SK-N-SH (cell line): Measurements from ENCODE around the gene ALS2CL. TPM values are rescaled to one million over a fixed set of nuclear protein-coding genes. Genes with fewer than 3 reads are reported as not detected.

ENCODE experiments used
- CTCF ChIA-PET: fragments of 300-600, 350-600 bp; formaldehyde crosslinking; extraction: SDS; loops from one replicate; lab custom pipeline; 2021; lab: Yijun Ruan, JAX
- POLR2A ChIA-PET: fragments of 350-600 bp; sonication (Branson Sonifier 250); formaldehyde crosslinking; extraction: SDS; loops from one replicate; lab custom pipeline; 2020; ENCODE audit warnings: antibody characterized with exemption, inconsistent platforms; lab: Yijun Ruan, JAX
- DNase-seq: peaks from one replicate; pipeline ENCODE4 v3.0.0; 2012
- H2AFZ ChIP-seq: fragments of 200-600 bp; sonication (generic); 2 replicates; pipeline ENCODE4 v1.8.1; 2016; ENCODE audit warnings: antibody characterized with exemption, mild to moderate bottlenecking, low read depth
- H3F3A ChIP-seq: fragments of 200-600 bp; sonication (generic); replicated peaks from 2 replicates; pipeline ENCODE3; 2016; ENCODE audit warnings: antibody characterized with exemption, mild to moderate bottlenecking; ENCODE audit not compliant: insufficient read depth
- H3K27ac ChIP-seq, 2 experiments: fragments of 200-500 bp in 1 of 2; fragments of 200-600 bp in 1 of 2; sonication (Bioruptor generic) in 1 of 2; sonication (generic), shearing (Covaris generic) in 1 of 2; 2 replicates each; pipeline versions ENCODE4 v1.5.1 to v1.6.1; 2014 to 2016; ENCODE audit warnings: low read depth in 2 of 2, inconsistent platforms in 1 of 2, low read length in 1 of 2, mild to moderate bottlenecking in 1 of 2, mixed read lengths in 1 of 2
- H3K27me3 ChIP-seq: fragments of 200-600 bp; sonication (generic), shearing (Covaris generic); 2 replicates; pipeline ENCODE4 v1.6.1; 2016; ENCODE audit warnings: mixed run types; ENCODE audit not compliant: insufficient read depth
- H3K36me3 ChIP-seq, 2 experiments: fragments of 200-500 bp in 1 of 2; fragments of 200-600 bp in 1 of 2; sonication (Bioruptor generic) in 1 of 2; sonication (generic) in 1 of 2; replicated peaks in 1 of 2; 2 replicates each; pipeline versions ENCODE3 to v1.5.1; 2014 to 2016; ENCODE audit warnings: low read length in 1 of 2, mild to moderate bottlenecking in 1 of 2; ENCODE audit not compliant: insufficient read depth in 2 of 2, control insufficient read depth in 1 of 2
- H3K4me1 ChIP-seq, 2 experiments: fragments of 200-500 bp in 1 of 2; fragments of 200-600 bp in 1 of 2; sonication (Bioruptor generic) in 1 of 2; sonication (generic), shearing (Covaris generic) in 1 of 2; 2 replicates each; pipeline versions ENCODE4 v1.5.1 to v1.6.1; 2014 to 2016; ENCODE audit warnings: low read depth in 1 of 2, low read length in 1 of 2, mixed run types in 1 of 2; ENCODE audit not compliant: insufficient read depth in 2 of 2, control insufficient read depth in 1 of 2
- H3K4me2 ChIP-seq: fragments of 200-600 bp; sonication (generic), shearing (Covaris generic); 2 replicates; pipeline ENCODE4 v1.6.1; 2017; ENCODE audit warnings: mixed run types
- H3K4me3 ChIP-seq, 2 experiments: fragments of 200-500 bp in 1 of 2; fragments of 200-600 bp in 1 of 2; sonication (Bioruptor generic) in 1 of 2; sonication (generic), shearing (Covaris generic) in 1 of 2; 2 replicates each; pipeline versions ENCODE4 v1.5.1 to v1.8.1; 2014 to 2016; ENCODE audit warnings: low read depth in 2 of 2, inconsistent platforms in 1 of 2, low read length in 1 of 2, mild to moderate bottlenecking in 1 of 2, mixed read lengths in 1 of 2, moderate library complexity in 1 of 2
- H3K79me2 ChIP-seq: fragments of 200-600 bp; sonication (generic); 2 replicates; pipeline ENCODE4 v1.8.1; 2017; ENCODE audit warnings: mild to moderate bottlenecking; ENCODE audit not compliant: insufficient read depth
- H3K9ac ChIP-seq: fragments of 200-600 bp; sonication (generic); 2 replicates; pipeline ENCODE4 v1.6.1; 2017; ENCODE audit warnings: mixed run types
- H3K9me2 ChIP-seq: fragments of 200-600 bp; sonication (generic); 2 replicates; pipeline ENCODE4 v1.6.1; 2017; ENCODE audit warnings: mixed run types
- H3K9me3 ChIP-seq: fragments of 200-600 bp; sonication (generic); 2 replicates; pipeline ENCODE4 v1.6.1; 2017; ENCODE audit warnings: mixed run types, mild to moderate bottlenecking, moderate library complexity
- H4K20me1 ChIP-seq: fragments of 200-600 bp; sonication (generic); 2 replicates; pipeline ENCODE4 v1.6.1; 2017; ENCODE audit warnings: mild to moderate bottlenecking, mixed run types; ENCODE audit not compliant: insufficient read depth
- CTCF ChIP-seq: fragments of 200-600 bp; sonication (generic); IDR thresholded peaks from 2 replicates; pipeline ENCODE4 v1.6.1; 2017; ENCODE audit warnings: antibody characterized with exemption, mild to moderate bottlenecking, moderate library complexity
- ELF1 ChIP-seq: IDR thresholded peaks from 2 replicates; pipeline ENCODE4 v1.4.0; 2012
- EP300 ChIP-seq, 2 experiments: IDR thresholded peaks; 2 replicates each; pipeline versions ENCODE4 v1.4.0 to v1.6.1; 2012; ENCODE audit warnings: borderline replicate concordance in 1 of 2, low read depth in 1 of 2, low read length in 1 of 2
- EZH2phosphoT487 ChIP-seq: fragments of 200-600 bp; sonication (generic); IDR thresholded peaks from 2 replicates; pipeline ENCODE4 v1.6.1; 2017; ENCODE audit warnings: low read depth, mixed run types, mild to moderate bottlenecking, antibody characterized with exemption, moderate library complexity, borderline replicate concordance
- FOXJ3 ChIP-seq: sonication (generic); formaldehyde crosslinking; IDR thresholded peaks from 2 replicates; pipeline ENCODE4 v1.5.1; 2020; ENCODE audit warnings: mild to moderate bottlenecking, missing genetic modification reagents
- GABPA ChIP-seq: IDR thresholded peaks from 2 replicates; pipeline ENCODE4 v1.4.0; 2012; ENCODE audit warnings: low read depth, mild to moderate bottlenecking
- IRF3 ChIP-seq: fragments of 150-350 bp; IDR thresholded peaks from 2 replicates; pipeline ENCODE4 v1.6.1; 2016; ENCODE audit warnings: mild to moderate bottlenecking, low read depth, low read length
- JUND ChIP-seq: IDR thresholded peaks from 2 replicates; pipeline ENCODE4 v1.4.0; 2012
- MXI1 ChIP-seq: IDR thresholded peaks from 2 replicates; pipeline ENCODE4 v1.6.1; 2012; ENCODE audit warnings: mild to moderate bottlenecking, low read depth, low read length, improper control_type of control experiment
- NFIC ChIP-seq: IDR thresholded peaks from 2 replicates; pipeline ENCODE4 v1.4.0; 2012; ENCODE audit warnings: borderline replicate concordance
- POLR2AphosphoS5 ChIP-seq: IDR thresholded peaks from 2 replicates; pipeline ENCODE4 v1.6.1; 2012; ENCODE audit warnings: low read depth, low read length
- RXRA ChIP-seq: IDR thresholded peaks from 2 replicates; pipeline ENCODE4 v1.4.0; 2012; ENCODE audit warnings: low read depth, mild to moderate bottlenecking, borderline replicate concordance
- SMC3 ChIP-seq: IDR thresholded peaks from 2 replicates; pipeline ENCODE4 v1.6.1; 2012; ENCODE audit warnings: low read depth, low read length, improper control_type of control experiment
- TCF12 ChIP-seq: IDR thresholded peaks from 2 replicates; pipeline ENCODE4 v1.4.0; 2012
- TEAD4 ChIP-seq: IDR thresholded peaks from 2 replicates; pipeline ENCODE4 v1.4.0; 2012; ENCODE audit warnings: mild to moderate bottlenecking, borderline replicate concordance; ENCODE audit not compliant: insufficient read depth
- USF1 ChIP-seq: IDR thresholded peaks from 2 replicates; pipeline ENCODE4 v1.4.0; 2012; ENCODE audit warnings: low read depth, borderline replicate concordance
- USF2 ChIP-seq: fragments of 150-350 bp; IDR thresholded peaks from 2 replicates; pipeline ENCODE4 v1.6.1; 2017; ENCODE audit warnings: antibody characterized with exemption, low read length, low read depth, borderline replicate concordance
- YY1 ChIP-seq: IDR thresholded peaks from 2 replicates; pipeline ENCODE4 v1.4.0; 2012; ENCODE audit warnings: low read depth, mild to moderate bottlenecking
- WGBS: methylation state at CpG from one replicate; pipeline ENCODE4 v1.1.6; 2017; ENCODE audit warnings: low lambda C conversion rate; 5-methylcytosine and 5-hydroxymethylcytosine counted together
- polyA plus RNA-seq, 3 experiments: library from polyadenylated mRNA; depleted of rRNA; stranded (reverse); fragments of >200 nt; gene quantifications; 2 replicates each; pipeline ENCODE4 v1.2.3, GENCODE V29; 2012

Gene ALS2CL
- polyA plus RNA-seq, 1 of the 3 experiments (the other 2 are of a cell fraction) = 0.18 TPM

- ChIA-PET CTCF (interaction anchor here (1.2 to 5.1 kb wide), 4 partner anchors 177 to 244 kb away, joined by 4 to 54 read pairs (median 5); no protein-coding TSS in a partner anchor), POLR2A (no interaction called here)
- no peaks in the 10 kb centered on the region for H3K79me2 ChIP-seq
- DNase-seq = peak; percentile 7
- H3K27ac ChIP-seq = no peak overlapping the region; a peak in 1 of 4 replicates
- H3K4me1 ChIP-seq = peaks cover 0 to 57% of the 10 kb centered on the region in 2 experiments; a peak in 1 of 4 replicates
- no peaks in the 10 kb centered on the region for H3F3A ChIP-seq
- no peaks in the 10 kb centered on the region for H3K9me3 ChIP-seq
- no peaks in the 10 kb centered on the region for H4K20me1 ChIP-seq
- no peak overlapping the region for H3K4me3 ChIP-seq
- H3K36me3 ChIP-seq = no peaks in the 10 kb centered on the region
- no peak overlapping the region for H3K9ac ChIP-seq
- no peak overlapping the region for H2AFZ ChIP-seq
- no peak overlapping the region for H3K4me2 ChIP-seq
- TF ChIP-seq RXRA = no peak
- no peak for TF ChIP-seq MXI1
- TF ChIP-seq CTCF = no peak
- TF ChIP-seq TCF12 = no peak
- no peak for TF ChIP-seq POLR2AphosphoS5
- no peak for TF ChIP-seq EP300 (IDR thresholded peaks at IDR 0.05; ENCODE audit: borderline replicate concordance in 1 of 2, low read depth in 1 of 2, low read length in 1 of 2)
- TF ChIP-seq IRF3 = no peak
- TF ChIP-seq SMC3 = no peak
- H3K27me3 ChIP-seq = no peaks in the 10 kb centered on the region
- 56% methylated on average over 6 of the region's 9 CpGs for WGBS
- H3K9me2 ChIP-seq = no peaks in the 10 kb centered on the region
Measured at GRCh38 chr3:46665763-46666452, 27.6 kb downstream of the ALS2CL start.

- DNase-seq = peak; percentile 4
- Histone ChIP-seq H3K4me2 (no peak overlapping the region), H3K27me3 (no peaks in the 10 kb centered on the region), H3K79me2 (no peaks in the 10 kb centered on the region), H3K36me3 (no peaks in the 10 kb centered on the region), H3K4me3 (no peak overlapping the region), H3K9ac (no peak overlapping the region), H3K27ac (no peak overlapping the region; a peak in 1 of 4 replicates), H2AFZ (no peak overlapping the region), H3K4me1 (peaks cover 0 to 64% of the 10 kb centered on the region in 2 experiments; a peak in 1 of 4 replicates), H3F3A (no peaks in the 10 kb centered on the region), H4K20me1 (no peaks in the 10 kb centered on the region), H3K9me2 (no peaks in the 10 kb centered on the region), H3K9me3 (no peaks in the 10 kb centered on the region)
- ChIA-PET POLR2A (no interaction called here), CTCF (interaction anchor here (1.3 to 5.1 kb wide), 3 partner anchors 9 to 334 kb away, joined by 4 to 54 read pairs (median 7); no protein-coding TSS in a partner anchor)
- 62% methylated on average over 17 of the region's 23 CpGs for WGBS
- no peak for TF ChIP-seq NFIC
- no peak for TF ChIP-seq CTCF
- TF ChIP-seq RXRA = no peak
- TF ChIP-seq TCF12 = no peak
- no peak for TF ChIP-seq YY1
- no peak for TF ChIP-seq USF1
- TF ChIP-seq ELF1 = no peak
- TF ChIP-seq JUND = no peak
- no peak for TF ChIP-seq EZH2phosphoT487
- TF ChIP-seq SMC3 = no peak
- no peak for TF ChIP-seq FOXJ3 (CRISPR knock-in tag)
- no peak for TF ChIP-seq MXI1
- no peak for TF ChIP-seq USF2
- TF ChIP-seq TEAD4 = no peak
- TF ChIP-seq GABPA = no peak
Measured at GRCh38 chr3:46664971-46665762, 28.3 kb downstream of the ALS2CL start.
